ENCODE results near the gene DTX3. TPM values are rescaled to one million over a fixed set of nuclear protein-coding genes. Genes with fewer than 3 reads are reported as not detected.

DTX3 gene
- total and polyA plus RNA-seq, 2 of the 13 experiments (the other 11 are each of a cell fraction or from before 2014, with no cell fraction given) = 9.0 to 27.2 TPM

DNA sequence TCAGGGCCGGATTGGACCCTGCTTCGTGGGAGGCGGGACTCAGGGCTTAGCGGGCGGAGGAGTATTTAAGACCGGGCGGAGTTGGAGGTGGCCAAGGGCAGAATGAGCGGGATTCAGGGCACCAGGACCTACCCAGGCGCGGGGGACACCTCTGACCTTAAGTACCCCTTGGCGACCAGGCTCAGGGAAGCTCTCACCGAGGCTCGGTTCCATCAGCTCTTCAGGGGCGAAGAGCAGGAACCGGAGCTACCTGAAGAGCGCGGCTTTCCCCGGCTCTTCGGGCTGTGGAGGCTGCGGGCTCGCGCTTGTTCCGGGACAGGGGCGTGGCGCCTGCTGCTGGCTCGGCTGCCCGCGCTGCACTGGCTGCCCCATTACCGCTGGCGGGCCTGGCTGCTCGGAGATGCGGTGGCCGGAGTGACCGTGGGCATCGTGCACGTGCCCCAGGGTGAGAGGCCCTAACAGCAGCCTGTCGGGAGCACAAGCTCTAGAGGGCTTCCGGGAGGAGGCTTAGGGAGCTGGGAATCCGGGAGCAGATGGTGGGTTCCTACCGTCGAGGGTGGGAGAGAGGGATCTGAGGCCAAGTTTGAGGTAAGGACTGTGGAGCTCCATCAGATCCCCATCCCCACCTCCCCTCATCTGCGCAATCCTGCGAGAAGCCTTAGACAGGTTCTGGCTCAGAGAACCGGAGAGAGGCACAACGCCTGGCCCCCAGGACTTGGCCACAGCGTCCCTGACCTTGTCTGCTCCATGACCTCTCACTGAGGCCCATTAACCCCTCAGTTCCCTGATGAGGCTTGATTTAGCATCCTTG, 15.0 kb downstream of the DTX3 start:
- no TSS peak for BruUV-seq (replicated peaks)
- no peak for TF ChIP-seq ZNF44 (CRISPR knock-in tag; IDR thresholded peaks at IDR 0.05)
- no peak for TF ChIP-seq EHMT2 (IDR thresholded peaks at IDR 0.05; ENCODE audit: borderline replicate concordance, low read depth, low read length)
- no peak for TF ChIP-seq SOX6 (IDR thresholded peaks at IDR 0.05)
- no peak for TF ChIP-seq SOX6 (CRISPR knock-in tag; IDR thresholded peaks at IDR 0.05)
- no peak for TF ChIP-seq ZNF205 (CRISPR knock-in tag; IDR thresholded peaks at IDR 0.05)
- TF ChIP-seq ZFP37 (CRISPR knock-in tag; IDR thresholded peaks at IDR 0.05; ENCODE audit: borderline replicate concordance) = no peak
- TF ChIP-seq ELF1 (CRISPR knock-in tag; IDR thresholded peaks at IDR 0.05) = no peak
- no peak for TF ChIP-seq ZNF883 (CRISPR knock-in tag; IDR thresholded peaks at IDR 0.05; ENCODE audit: not compliant biosample characterization)
- TF ChIP-seq SP5 (CRISPR knock-in tag; IDR thresholded peaks at IDR 0.05; ENCODE audit: borderline replicate concordance, low read depth) = no peak; the same call in 1 of the 2 replicates
- TF ChIP-seq U2AF1 (optimal IDR thresholded peaks at IDR 0.05; ENCODE audit: low read depth, low read length) = no peak
- TF ChIP-seq RELA (CRISPR knock-in tag; IDR thresholded peaks at IDR 0.05) = no peak
- TF ChIP-seq, protein P1, sequence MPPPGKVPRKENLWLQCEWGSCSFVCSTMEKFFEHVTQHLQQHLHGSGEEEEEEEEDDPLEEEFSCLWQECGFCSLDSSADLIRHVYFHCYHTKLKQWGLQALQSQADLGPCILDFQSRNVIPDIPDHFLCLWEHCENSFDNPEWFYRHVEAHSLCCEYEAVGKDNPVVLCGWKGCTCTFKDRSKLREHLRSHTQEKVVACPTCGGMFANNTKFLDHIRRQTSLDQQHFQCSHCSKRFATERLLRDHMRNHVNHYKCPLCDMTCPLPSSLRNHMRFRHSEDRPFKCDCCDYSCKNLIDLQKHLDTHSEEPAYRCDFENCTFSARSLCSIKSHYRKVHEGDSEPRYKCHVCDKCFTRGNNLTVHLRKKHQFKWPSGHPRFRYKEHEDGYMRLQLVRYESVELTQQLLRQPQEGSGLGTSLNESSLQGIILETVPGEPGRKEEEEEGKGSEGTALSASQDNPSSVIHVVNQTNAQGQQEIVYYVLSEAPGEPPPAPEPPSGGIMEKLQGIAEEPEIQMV (CRISPR knock-in tag; IDR thresholded peaks at IDR 0.05; ENCODE audit: low read depth) = no peak
- TF ChIP-seq SP4 (CRISPR knock-in tag; IDR thresholded peaks at IDR 0.05) = no peak
- TF ChIP-seq SUZ12 (IDR thresholded peaks at IDR 0.05; ENCODE audit: low read depth, low read length) = no peak
- TF ChIP-seq NONO (IDR thresholded peaks at IDR 0.05) = no peak
- no peak for TF ChIP-seq NONO (CRISPR knock-in tag; conservative IDR thresholded peaks at IDR 0.05)
- TF ChIP-seq IRX3 (CRISPR knock-in tag; IDR thresholded peaks at IDR 0.05; ENCODE audit: borderline replicate concordance, low read depth) = no peak
- no peak for TF ChIP-seq MIER3 (CRISPR knock-in tag; IDR thresholded peaks at IDR 0.05; ENCODE audit: borderline replicate concordance)
- TF ChIP-seq PRMT3 (CRISPR knock-in tag; IDR thresholded peaks at IDR 0.05; ENCODE audit: borderline replicate concordance, low read depth) = peak; percentile 69; the same call in 1 of the 2 replicates
- no peak for TF ChIP-seq ZNF761 (CRISPR knock-in tag; conservative IDR thresholded peaks at IDR 0.05)
- TF ChIP-seq SRF (IDR thresholded peaks at IDR 0.05; ENCODE audit: low read depth, low read length) = no peak
- no peak for TF ChIP-seq CHD4 (IDR thresholded peaks at IDR 0.05; ENCODE audit: borderline replicate concordance, low read length)
- TF ChIP-seq ETV5 (CRISPR knock-in tag; IDR thresholded peaks at IDR 0.05; ENCODE audit: borderline replicate concordance) = 0 out of 2 replicates have a peak, but pooled peaks have one; percentile 24

More for the DNA sequence above, 15.0 kb downstream of the DTX3 start:
- H3K79me2 ChIP-seq (ENCODE audit: insufficient read depth, low read length) = no peaks in the 10 kb centered on the region
- ATAC-seq (peak; percentile 72), FAIRE-seq (no peak), DNase-seq (ENCODE audit: low spot score) (no peak)
- ChIA-PET POLR2A (interaction anchor here (1.4 to 2.7 kb wide), 4 partner anchors 9 to 100 kb away, joined by 3 to 19 read pairs (median 10); partner anchors contain the start of genes ARHGEF25 and DDIT3), CTCF (ENCODE audit: low intra/inter-chr PET ratio, low total read pairs) (interaction anchor here (4.2 kb wide), 1 partner anchor 36 kb away, joined by 53 read pairs; no protein-coding TSS in a partner anchor)
- in situ Hi-C loops (cut with HindIII; ENCODE audit: extremely low pct_ligation_motif_present, low pct_unique_long_range_greater_than_20kb) = loop anchor here (5.0 kb wide), 1 partner anchor 37 kb away; no protein-coding TSS in a partner anchor
- no peaks in the 10 kb centered on the region for H3K9me3 ChIP-seq (ENCODE audit: low read length)
- no peaks in the 10 kb centered on the region for H3K36me3 ChIP-seq (replicated peaks in 1 of 2; ENCODE audit: control insufficient read depth in 1 of 2, insufficient read depth in 2 of 2, low read length in 2 of 2)
- intact Hi-C loops (cut with micrococcal nuclease; ENCODE audit: unreplicated experiment) = loop anchor here (5.0 kb wide), 1 partner anchor 97 kb away; the partner anchor contains the start of genes DDIT3 and MBD6
- no peaks in the 10 kb centered on the region for H4K20me1 ChIP-seq (ENCODE audit: insufficient read depth, low read length)
- 7% methylated on average over 12 of the region's 46 CpGs for WGBS (ENCODE audit: low lambda C conversion rate)
- peaks cover 35% of the 10 kb centered on the region for H3K4me1 ChIP-seq (ENCODE audit: insufficient read depth, low read length)
- H2AFZ ChIP-seq (ENCODE audit: low read length) = no peak overlapping the region
- H3K27ac ChIP-seq (ENCODE audit: extremely low read length, insufficient read depth, low read length) = no peak overlapping the region
- H3K9ac ChIP-seq (ENCODE audit: insufficient read depth, low read depth, low read length) = no peak overlapping the region; the same call in 1 of the 2 replicates
- peak overlapping the region in 2 of 3 experiments; percentile 39 to 56; a peak in 3 of 6 replicates for H3K4me3 ChIP-seq (replicated peaks in 1 of 3; ENCODE audit: insufficient read depth in 1 of 3, low read depth in 2 of 3, low read length in 3 of 3)
- peak overlapping the region; percentile 83 for H3K4me2 ChIP-seq (ENCODE audit: low read depth, low read length)
- H3K27me3 ChIP-seq (ENCODE audit: control insufficient read depth in 1 of 2, insufficient read depth in 2 of 2, low read length in 2 of 2) = peaks cover 16 to 50% of the 10 kb centered on the region in 2 experiments

All from HepG2 (cell line).